ENCODE data around the gene ERO1B.

- TF ChIP-seq CTCF (IDR thresholded peaks at IDR 0.05) (no peak), POLR2A (IDR thresholded peaks at IDR 0.05) (no peak)
Measured at GRCh38 chr1:236302941-236303340, 21.2 kb upstream of the ERO1B start.

Measured in thyroid gland (tissue), 4 donors.